HG03575 (cell line): Measurements from ENCODE around the gene VMP1.
"Not testable (repeated sequence)": the region's sequence is repeated elsewhere in the genome, so short reads cannot be mapped to it uniquely, and the experiment has no call there.

Experiments used
- ATAC-seq: cut with Tn5 transposase; IDR thresholded peaks from one replicate; pipeline ENCODE4 v1.9.1; 2021; ENCODE audit not compliant: unreplicated experiment, insufficient number of reproducible peaks, low FRiP score; ENCODE audit errors: extremely low read depth

VMP1 gene

DNA sequence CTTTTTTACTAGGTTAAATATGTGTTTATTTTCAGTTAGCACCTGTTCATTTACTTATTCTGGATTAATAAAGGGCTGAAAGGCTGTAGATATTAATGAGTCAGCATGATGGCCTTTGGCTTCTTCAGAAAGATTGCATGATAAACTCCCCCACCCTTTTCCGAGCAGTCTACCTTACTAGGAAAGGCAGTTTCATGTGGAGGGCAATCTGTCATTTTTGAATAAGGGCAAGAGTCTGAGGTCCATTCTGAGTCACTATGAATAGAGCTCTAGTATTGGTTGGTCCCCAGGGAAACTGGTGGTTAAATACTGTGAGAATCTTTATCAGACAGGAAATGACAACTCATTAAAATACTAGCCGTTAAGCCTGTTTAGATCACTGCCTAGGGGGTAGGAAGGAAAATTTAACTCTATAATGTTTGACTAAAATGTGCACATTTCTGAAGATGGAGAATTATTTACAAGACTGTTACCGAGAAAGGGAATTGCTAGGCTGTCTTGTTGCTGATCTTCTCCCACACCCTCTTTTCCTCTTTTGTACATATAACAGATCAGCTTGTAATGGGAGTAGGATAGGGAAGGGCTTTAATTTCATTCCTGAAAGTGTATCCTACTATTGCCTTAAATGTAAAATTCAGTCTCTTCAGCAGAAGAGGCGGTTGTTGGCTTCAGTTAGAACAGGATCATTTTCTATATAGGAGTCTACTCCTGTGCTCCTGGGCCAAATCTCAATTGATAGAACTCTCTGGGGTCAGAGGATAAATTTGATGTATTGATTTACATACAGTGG is 122.0 kb downstream of the VMP1 start:
- peak; percentile 46 for ATAC-seq

GRCh38 chr17:59830007-59830630 is 122.7 kb downstream of the VMP1 start:
- no peak for ATAC-seq

GRCh38 chr17:59830846-59831486 is 123.5 kb downstream of the VMP1 start:
- no peak for ATAC-seq

DNA sequence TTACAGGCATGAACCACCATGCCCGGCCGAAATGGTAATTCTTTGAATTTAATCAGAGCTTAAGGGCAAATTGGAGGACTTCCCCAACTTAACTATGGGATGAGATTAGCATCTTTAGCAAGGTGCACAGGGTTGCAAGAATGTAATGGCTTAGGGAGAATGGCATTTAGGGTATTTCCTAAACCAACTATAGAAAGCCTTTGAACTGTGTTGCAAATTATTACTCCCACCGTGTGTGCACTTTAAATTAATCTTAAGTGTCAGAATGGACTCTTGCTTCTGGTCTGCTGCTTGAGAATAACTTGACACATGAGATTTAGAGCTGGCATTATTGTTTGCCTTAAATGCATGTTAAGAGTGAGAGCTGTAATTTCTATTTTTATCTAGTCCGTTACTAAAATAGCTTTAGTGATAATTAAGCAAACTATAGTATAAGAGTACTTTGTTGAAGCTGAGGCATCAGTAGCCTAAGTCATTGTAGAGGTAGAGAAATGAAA is 125.5 kb downstream of the VMP1 start:
- ATAC-seq: no peak

- ATAC-seq: peak; percentile 53
These were observed 130.0 kb downstream of the VMP1 start for GRCh38 chr17:59837308-59838051.

GRCh38 chr17:59838052-59838916 is 130.8 kb downstream of the VMP1 start:
- ATAC-seq: no peak

DNA sequence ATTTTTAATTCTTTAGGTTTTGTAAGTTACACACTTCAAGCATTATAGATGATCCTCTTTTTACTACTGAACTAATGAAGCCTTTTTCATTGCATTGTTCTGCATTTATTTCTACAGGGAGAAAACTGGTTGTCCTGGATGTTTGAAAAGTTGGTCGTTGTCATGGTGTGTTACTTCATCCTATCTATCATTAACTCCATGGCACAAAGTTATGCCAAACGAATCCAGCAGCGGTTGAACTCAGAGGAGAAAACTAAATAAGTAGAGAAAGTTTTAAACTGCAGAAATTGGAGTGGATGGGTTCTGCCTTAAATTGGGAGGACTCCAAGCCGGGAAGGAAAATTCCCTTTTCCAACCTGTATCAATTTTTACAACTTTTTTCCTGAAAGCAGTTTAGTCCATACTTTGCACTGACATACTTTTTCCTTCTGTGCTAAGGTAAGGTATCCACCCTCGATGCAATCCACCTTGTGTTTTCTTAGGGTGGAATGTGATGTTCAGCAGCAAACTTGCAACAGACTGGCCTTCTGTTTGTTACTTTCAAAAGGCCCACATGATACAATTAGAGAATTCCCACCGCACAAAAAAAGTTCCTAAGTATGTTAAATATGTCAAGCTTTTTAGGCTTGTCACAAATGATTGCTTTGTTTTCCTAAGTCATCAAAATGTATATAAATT is 132.3 kb downstream of the VMP1 start:
- ATAC-seq: no peak

- no peak for ATAC-seq
These were observed 133.1 kb downstream of the VMP1 start for GRCh38 chr17:59840329-59841090.

DNA sequence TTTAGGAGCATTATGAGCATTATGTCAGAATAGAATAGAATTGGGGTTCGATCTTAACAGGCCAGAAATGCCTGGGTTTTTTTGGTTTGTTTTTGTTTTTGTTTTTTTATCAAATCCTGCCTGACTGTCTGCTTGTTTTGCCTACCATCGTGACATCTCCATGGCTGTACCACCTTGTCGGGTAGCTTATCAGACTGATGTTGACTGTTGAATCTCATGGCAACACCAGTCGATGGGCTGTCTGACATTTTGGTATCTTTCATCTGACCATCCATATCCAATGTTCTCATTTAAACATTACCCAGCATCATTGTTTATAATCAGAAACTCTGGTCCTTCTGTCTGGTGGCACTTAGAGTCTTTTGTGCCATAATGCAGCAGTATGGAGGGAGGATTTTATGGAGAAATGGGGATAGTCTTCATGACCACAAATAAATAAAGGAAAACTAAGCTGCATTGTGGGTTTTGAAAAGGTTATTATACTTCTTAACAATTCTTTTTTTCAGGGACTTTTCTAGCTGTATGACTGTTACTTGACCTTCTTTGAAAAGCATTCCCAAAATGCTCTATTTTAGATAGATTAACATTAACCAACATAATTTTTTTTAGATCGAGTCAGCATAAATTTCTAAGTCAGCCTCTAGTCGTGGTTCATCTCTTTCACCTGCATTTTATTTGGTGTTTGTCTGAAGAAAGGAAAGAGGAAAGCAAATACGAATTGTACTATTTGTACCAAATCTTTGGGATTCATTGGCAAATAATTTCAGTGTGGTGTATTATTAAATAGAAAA is 133.8 kb downstream of the VMP1 start:
- not testable (repeated sequence) for ATAC-seq

DNA sequence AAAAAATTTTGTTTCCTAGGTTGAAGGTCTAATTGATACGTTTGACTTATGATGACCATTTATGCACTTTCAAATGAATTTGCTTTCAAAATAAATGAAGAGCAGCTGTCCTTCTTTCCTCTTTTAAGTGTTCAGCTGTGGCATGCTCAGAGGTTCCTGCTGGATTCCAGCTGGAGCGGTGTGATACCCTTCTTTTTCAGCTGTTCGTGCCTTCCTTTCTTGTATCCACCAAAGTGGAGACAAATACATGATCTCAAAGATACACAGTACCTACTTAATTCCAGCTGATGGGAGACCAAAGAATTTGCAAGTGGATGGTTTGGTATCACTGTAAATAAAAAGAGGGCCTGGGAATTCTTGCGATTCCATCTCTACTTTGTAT is 134.4 kb downstream of the VMP1 start:
- not testable (repeated sequence) for ATAC-seq

GRCh38 chr17:59842901-59843652 is 135.6 kb downstream of the VMP1 start:
- ATAC-seq: no peak

GRCh38 chr17:59844884-59845594 is 137.6 kb downstream of the VMP1 start:
- no peak for ATAC-seq

DNA sequence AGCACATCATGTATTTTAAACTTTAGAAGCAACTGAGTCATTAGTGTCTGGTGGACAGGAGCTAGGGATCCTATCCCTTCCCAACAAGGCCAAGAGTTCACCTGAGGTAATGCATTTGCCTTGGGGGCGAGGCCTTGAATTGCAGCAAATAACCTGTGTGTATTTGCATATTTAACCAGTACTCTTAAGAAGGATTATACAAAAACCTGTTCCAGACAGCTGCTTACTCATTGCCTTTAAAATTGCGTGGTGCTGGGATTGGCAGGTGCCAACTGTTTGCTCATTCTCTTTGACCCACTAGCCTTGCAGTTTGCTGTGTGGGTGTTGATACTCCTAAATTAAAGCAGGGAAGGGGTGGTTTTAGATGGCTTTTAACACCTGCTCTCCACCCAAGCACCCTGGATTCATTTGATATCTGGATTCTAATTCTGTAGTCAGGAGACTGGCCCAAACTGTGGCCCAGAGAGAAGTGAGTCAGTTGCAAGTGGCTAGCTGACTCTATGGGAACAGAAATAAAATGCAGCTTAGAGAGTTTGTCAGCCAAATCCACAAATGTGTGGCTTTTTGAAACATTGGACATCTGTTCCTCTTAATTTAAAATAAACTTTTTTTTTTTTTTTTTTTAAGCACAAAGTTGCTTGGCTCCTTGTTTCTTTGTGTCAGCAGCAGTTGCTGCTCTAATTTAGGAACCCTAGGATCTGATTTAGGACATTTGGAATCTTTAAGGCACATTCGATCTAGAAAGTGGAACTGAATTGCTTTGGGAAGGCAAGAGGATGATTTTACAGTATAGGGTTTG is 138.3 kb downstream of the VMP1 start:
- ATAC-seq: no peak

- no peak for ATAC-seq
These were observed 139.1 kb downstream of the VMP1 start for GRCh38 chr17:59846394-59847165.
